HCT116 (cell line): ENCODE measurements around the gene RREB1.

Experiments used
- ELF1 ChIP-seq: IDR thresholded peaks from 2 replicates; pipeline ENCODE4 v1.6.1; 2012; ENCODE audit warnings: low read depth, borderline replicate concordance
- EZH2 ChIP-seq: fragments of 200-600 bp; sonication (generic); IDR thresholded peaks from 2 replicates; pipeline ENCODE4 v1.6.1; 2017; ENCODE audit warnings: antibody characterized with exemption, mixed run types
- EZH2phosphoT487 ChIP-seq: fragments of 200-600 bp; IDR thresholded peaks from 2 replicates; pipeline ENCODE4 v1.6.1; 2018; ENCODE audit warnings: antibody characterized with exemption, borderline replicate concordance
- MAX ChIP-seq: IDR thresholded peaks from 2 replicates; pipeline ENCODE4 v1.6.1; 2012
- POLR2A ChIP-seq: IDR thresholded peaks from 2 replicates; pipeline ENCODE4 v1.7.0; 2011; ENCODE audit warnings: borderline replicate concordance; ENCODE audit not compliant: insufficient read depth, insufficient read length; ENCODE audit errors: extremely low read depth
- RAD21 ChIP-seq: IDR thresholded peaks from 2 replicates; pipeline ENCODE4 v1.6.1; 2012; ENCODE audit warnings: low read depth, mild to moderate bottlenecking
- SP1 ChIP-seq: IDR thresholded peaks from 2 replicates; pipeline ENCODE4 v1.6.1; 2012; ENCODE audit warnings: low read depth
- TCF7L2 ChIP-seq: IDR thresholded peaks from 2 replicates; pipeline ENCODE4 v1.7.0; 2011; ENCODE audit warnings: borderline replicate concordance, inconsistent platforms; ENCODE audit not compliant: insufficient read depth, insufficient read length; ENCODE audit errors: extremely low read depth
- YY1 ChIP-seq: IDR thresholded peaks from 2 replicates; pipeline ENCODE4 v1.6.1; 2011; ENCODE audit warnings: low read length, low read depth, moderate library complexity, mild to moderate bottlenecking; ENCODE audit not compliant: insufficient replicate concordance; ENCODE audit errors: extremely low read depth
- ZBTB33 ChIP-seq: IDR thresholded peaks from 2 replicates; pipeline ENCODE4 v1.6.1; 2011; ENCODE audit warnings: mild to moderate bottlenecking, low read length, moderate library complexity; ENCODE audit not compliant: insufficient replicate concordance; ENCODE audit errors: extremely low read depth
- ZNF274 ChIP-seq: fragments of 200-500 bp; sonication (Bioruptor generic); IDR thresholded peaks from 2 replicates; pipeline ENCODE4 v1.6.1; 2014; ENCODE audit warnings: mild to moderate bottlenecking, low read depth, low read length, inconsistent platforms
- TF ChIP-seq, protein P1 (sequence below), 3 experiments: fragments of 200-600 bp in 1 of 3; sonication (generic) in 1 of 3; IDR thresholded peaks in 2 of 3; conservative IDR thresholded peaks in 1 of 3; 2 replicates each; pipeline ENCODE4 v1.5.1; 2012 to 2017; ENCODE audit warnings: low read depth in 2 of 3, low read length in 2 of 3, antibody characterized with exemption in 1 of 3, borderline replicate concordance in 1 of 3, control low read depth in 1 of 3, mild to moderate bottlenecking in 1 of 3, mixed read lengths in 1 of 3, mixed run types in 1 of 3, moderate library complexity in 1 of 3; ENCODE audit not compliant: insufficient read depth in 1 of 3
- TF ChIP-seq, protein P2 (sequence below): IDR thresholded peaks from 2 replicates; pipeline ENCODE4 v1.6.1; 2012
- TF ChIP-seq, protein P3 (sequence below): IDR thresholded peaks from 2 replicates; pipeline ENCODE4 v1.6.1; 2012; ENCODE audit warnings: low read depth

DNA sequence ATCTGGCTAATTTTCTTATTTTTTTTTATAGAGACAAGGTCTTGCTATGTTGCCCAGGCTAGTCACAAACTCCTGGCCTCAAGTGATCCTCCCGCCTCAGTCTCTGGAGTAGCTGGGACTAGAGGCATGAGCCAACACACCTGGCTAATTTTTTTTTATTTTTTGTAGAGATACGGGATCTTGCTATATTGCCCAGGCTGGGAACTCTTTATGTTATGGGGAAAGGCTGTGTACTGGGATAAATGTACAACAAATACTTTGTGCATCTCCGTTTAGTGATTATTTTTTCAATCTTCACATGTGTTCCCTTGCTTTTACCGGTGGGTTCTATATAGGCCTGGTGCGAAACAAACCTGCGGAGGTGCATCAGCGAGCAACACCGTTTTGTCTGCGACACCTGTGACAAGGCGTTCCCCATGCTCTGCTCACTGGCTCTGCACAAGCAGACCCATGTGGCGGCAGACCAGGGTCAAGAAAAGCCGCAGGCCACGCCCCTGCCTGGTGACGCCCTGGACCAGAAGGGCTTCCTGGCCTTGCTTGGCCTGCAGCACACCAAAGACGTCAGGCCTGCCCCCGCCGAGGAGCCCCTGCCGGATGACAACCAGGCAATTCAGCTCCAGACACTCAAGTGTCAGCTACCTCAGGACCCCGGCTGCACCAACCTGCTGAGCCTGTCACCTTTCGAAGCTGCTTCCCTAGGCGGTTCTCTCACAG, 121.1 kb downstream of the RREB1 start:
- no peak for TF ChIP-seq ZNF274
- TF ChIP-seq, protein P1, sequence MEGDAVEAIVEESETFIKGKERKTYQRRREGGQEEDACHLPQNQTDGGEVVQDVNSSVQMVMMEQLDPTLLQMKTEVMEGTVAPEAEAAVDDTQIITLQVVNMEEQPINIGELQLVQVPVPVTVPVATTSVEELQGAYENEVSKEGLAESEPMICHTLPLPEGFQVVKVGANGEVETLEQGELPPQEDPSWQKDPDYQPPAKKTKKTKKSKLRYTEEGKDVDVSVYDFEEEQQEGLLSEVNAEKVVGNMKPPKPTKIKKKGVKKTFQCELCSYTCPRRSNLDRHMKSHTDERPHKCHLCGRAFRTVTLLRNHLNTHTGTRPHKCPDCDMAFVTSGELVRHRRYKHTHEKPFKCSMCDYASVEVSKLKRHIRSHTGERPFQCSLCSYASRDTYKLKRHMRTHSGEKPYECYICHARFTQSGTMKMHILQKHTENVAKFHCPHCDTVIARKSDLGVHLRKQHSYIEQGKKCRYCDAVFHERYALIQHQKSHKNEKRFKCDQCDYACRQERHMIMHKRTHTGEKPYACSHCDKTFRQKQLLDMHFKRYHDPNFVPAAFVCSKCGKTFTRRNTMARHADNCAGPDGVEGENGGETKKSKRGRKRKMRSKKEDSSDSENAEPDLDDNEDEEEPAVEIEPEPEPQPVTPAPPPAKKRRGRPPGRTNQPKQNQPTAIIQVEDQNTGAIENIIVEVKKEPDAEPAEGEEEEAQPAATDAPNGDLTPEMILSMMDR (IDR thresholded peaks at IDR 0.05 in 2 of 3, conservative IDR thresholded peaks at IDR 0.05 in 1 of 3; ENCODE audit: borderline replicate concordance in 1 of 3, insufficient read depth in 1 of 3, low read depth in 2 of 3, low read length in 2 of 3), result no peak
- no peak for TF ChIP-seq MAX
- no peak for TF ChIP-seq EZH2phosphoT487
- no peak for TF ChIP-seq SP1
- no peak for TF ChIP-seq EZH2
- TF ChIP-seq YY1, result no peak
- TF ChIP-seq ZBTB33, result no peak
- no peak for TF ChIP-seq ELF1
- TF ChIP-seq RAD21, result no peak
- TF ChIP-seq, protein P2, sequence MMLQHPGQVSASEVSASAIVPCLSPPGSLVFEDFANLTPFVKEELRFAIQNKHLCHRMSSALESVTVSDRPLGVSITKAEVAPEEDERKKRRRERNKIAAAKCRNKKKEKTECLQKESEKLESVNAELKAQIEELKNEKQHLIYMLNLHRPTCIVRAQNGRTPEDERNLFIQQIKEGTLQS, result no peak
- TF ChIP-seq, protein P3, sequence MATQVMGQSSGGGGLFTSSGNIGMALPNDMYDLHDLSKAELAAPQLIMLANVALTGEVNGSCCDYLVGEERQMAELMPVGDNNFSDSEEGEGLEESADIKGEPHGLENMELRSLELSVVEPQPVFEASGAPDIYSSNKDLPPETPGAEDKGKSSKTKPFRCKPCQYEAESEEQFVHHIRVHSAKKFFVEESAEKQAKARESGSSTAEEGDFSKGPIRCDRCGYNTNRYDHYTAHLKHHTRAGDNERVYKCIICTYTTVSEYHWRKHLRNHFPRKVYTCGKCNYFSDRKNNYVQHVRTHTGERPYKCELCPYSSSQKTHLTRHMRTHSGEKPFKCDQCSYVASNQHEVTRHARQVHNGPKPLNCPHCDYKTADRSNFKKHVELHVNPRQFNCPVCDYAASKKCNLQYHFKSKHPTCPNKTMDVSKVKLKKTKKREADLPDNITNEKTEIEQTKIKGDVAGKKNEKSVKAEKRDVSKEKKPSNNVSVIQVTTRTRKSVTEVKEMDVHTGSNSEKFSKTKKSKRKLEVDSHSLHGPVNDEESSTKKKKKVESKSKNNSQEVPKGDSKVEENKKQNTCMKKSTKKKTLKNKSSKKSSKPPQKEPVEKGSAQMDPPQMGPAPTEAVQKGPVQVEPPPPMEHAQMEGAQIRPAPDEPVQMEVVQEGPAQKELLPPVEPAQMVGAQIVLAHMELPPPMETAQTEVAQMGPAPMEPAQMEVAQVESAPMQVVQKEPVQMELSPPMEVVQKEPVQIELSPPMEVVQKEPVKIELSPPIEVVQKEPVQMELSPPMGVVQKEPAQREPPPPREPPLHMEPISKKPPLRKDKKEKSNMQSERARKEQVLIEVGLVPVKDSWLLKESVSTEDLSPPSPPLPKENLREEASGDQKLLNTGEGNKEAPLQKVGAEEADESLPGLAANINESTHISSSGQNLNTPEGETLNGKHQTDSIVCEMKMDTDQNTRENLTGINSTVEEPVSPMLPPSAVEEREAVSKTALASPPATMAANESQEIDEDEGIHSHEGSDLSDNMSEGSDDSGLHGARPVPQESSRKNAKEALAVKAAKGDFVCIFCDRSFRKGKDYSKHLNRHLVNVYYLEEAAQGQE, result no peak
- TF ChIP-seq TCF7L2, result no peak
- no peak for TF ChIP-seq POLR2A
